ENCODE measurements around the gene MEF2C.
"Not testable (repeated sequence)": the region's sequence is repeated elsewhere in the genome, so short reads cannot be mapped to it uniquely, and the experiment has no call there.

The MEF2C gene

GRCh38 chr5:88883059-88883835 is at the start of gene MEF2C:
TSS of gene MEF2C (minus strand) at chr5:88883184. CDS start at chr5:88823788, 59,396 bp downstream.
- no peak for DNase-seq (ENCODE audit: low read depth)

GRCh38 chr5:88932541-88932940 is 49.6 kb upstream of the MEF2C start:
- no peak for DNase-seq (ENCODE audit: low read depth)

GRCh38 chr5:88930335-88930734 is 47.4 kb upstream of the MEF2C start:
- DNase-seq (ENCODE audit: low read depth): no peak

GRCh38 chr5:88929385-88929784 is 46.4 kb upstream of the MEF2C start:
- no peak for DNase-seq (ENCODE audit: low read depth)

- DNase-seq (ENCODE audit: low read depth): no peak
Observed at GRCh38 chr5:88926774-88927173, 43.8 kb upstream of the MEF2C start.

- no peak for DNase-seq (ENCODE audit: low read depth)
Observed at GRCh38 chr5:88925692-88926490, 42.9 kb upstream of the MEF2C start.

GRCh38 chr5:88924330-88924657 is 41.3 kb upstream of the MEF2C start:
- no peak for DNase-seq (ENCODE audit: low read depth)

GRCh38 chr5:88923623-88924329 is 40.8 kb upstream of the MEF2C start:
- DNase-seq (ENCODE audit: low read depth): no peak

GRCh38 chr5:88912743-88913142 is 29.8 kb upstream of the MEF2C start:
- not testable (repeated sequence) for DNase-seq (ENCODE audit: low read depth)

GRCh38 chr5:88911059-88911572 is 28.1 kb upstream of the MEF2C start:
- DNase-seq (ENCODE audit: low read depth): not testable (repeated sequence)

GRCh38 chr5:88904478-88904877 is 21.5 kb upstream of the MEF2C start:
- not testable (repeated sequence) for DNase-seq (ENCODE audit: low read depth)

GRCh38 chr5:88903966-88904365 is 21.0 kb upstream of the MEF2C start:
- DNase-seq (ENCODE audit: low read depth): not testable (repeated sequence)

- not testable (repeated sequence) for DNase-seq (ENCODE audit: low read depth)
Observed at GRCh38 chr5:88901077-88901476, 18.1 kb upstream of the MEF2C start.

GRCh38 chr5:88899096-88899737 is 16.2 kb upstream of the MEF2C start:
- no peak for DNase-seq (ENCODE audit: low read depth)

- DNase-seq (ENCODE audit: low read depth): no peak
Observed at GRCh38 chr5:88897748-88898147, 14.8 kb upstream of the MEF2C start.

- DNase-seq (ENCODE audit: low read depth): no peak
Observed at GRCh38 chr5:88895681-88896501, 12.9 kb upstream of the MEF2C start.

GRCh38 chr5:88892669-88893068 is 9.7 kb upstream of the MEF2C start:
- DNase-seq (ENCODE audit: low read depth): no peak

GRCh38 chr5:88890070-88890781 is 7.2 kb upstream of the MEF2C start:
- no peak for DNase-seq (ENCODE audit: low read depth)

- no peak for DNase-seq (ENCODE audit: low read depth)
Observed at GRCh38 chr5:88889189-88890069, 6.4 kb upstream of the MEF2C start.

- DNase-seq (ENCODE audit: low read depth): no peak
Observed at GRCh38 chr5:88888848-88889188, 5.8 kb upstream of the MEF2C start.

All from stimulated activated CD8-positive, alpha-beta memory T cell treated with anti-CD3 and anti-CD28 coated beads, Interleukin-4, amount 100 ng/mL, for 24 hours (primary cell).